ENCODE measurements around the gene DPP6. TPM values are rescaled to one million over a fixed set of nuclear protein-coding genes. Genes with fewer than 3 reads are reported as not detected.

DPP6 gene
- total and polyA plus RNA-seq, 2 of the 8 experiments (the other 6 are each of a cell fraction or from before 2014, with no cell fraction given), result 4.7 to 6.8 TPM

- H3K4ac ChIP-seq (replicated peaks; ENCODE audit: insufficient read length, low read depth, low read length), result no peak overlapping the region
- FAIRE-seq, result no peak
- H3K36me3 ChIP-seq (ENCODE audit: control insufficient read depth in 2 of 4, insufficient read depth in 4 of 4, low read length in 3 of 4), result no peaks in the 10 kb centered on the region
- no peaks in the 10 kb centered on the region for H3K27me3 ChIP-seq (replicated peaks in 1 of 4; ENCODE audit: control insufficient read depth in 3 of 4, extremely low read depth in 1 of 4, insufficient read depth in 3 of 4, low read length in 3 of 4)
- H3K79me2 ChIP-seq (ENCODE audit: control insufficient read depth in 1 of 2, insufficient read depth in 2 of 2, low read length in 2 of 2), result no peaks in the 10 kb centered on the region
- ChIA-PET POLR2A (ENCODE audit: partially characterized antibody) (no interaction called here), CTCF (ENCODE audit: partially characterized antibody) (no interaction called here)
- no peak overlapping the region for H4K91ac ChIP-seq (replicated peaks; ENCODE audit: insufficient read length, low read length)
- H4K8ac ChIP-seq (ENCODE audit: extremely low read depth, insufficient read depth, low read length), result 0 out of 2 replicates have a peak overlapping the region, but pooled peaks have one; percentile 12
- no peak overlapping the region for H3K4me3 ChIP-seq (ENCODE audit: extremely low read depth in 1 of 4, insufficient read depth in 2 of 4, low read depth in 3 of 4, low read length in 4 of 4)
- no peak overlapping the region for H2BK12ac ChIP-seq (ENCODE audit: low read depth, low read length)
- no peak for TF ChIP-seq SP4 (IDR thresholded peaks at IDR 0.05; ENCODE audit: low read length)
- TF ChIP-seq TCF12 (IDR thresholded peaks at IDR 0.05; ENCODE audit: low read depth, low read length), result no peak
- no peak for TF ChIP-seq NRF1 (IDR thresholded peaks at IDR 0.05; ENCODE audit: low read depth, low read length)
- TF ChIP-seq POU5F1 (IDR thresholded peaks at IDR 0.05; ENCODE audit: low read depth, low read length), result no peak
- TF ChIP-seq RXRA (IDR thresholded peaks at IDR 0.05; ENCODE audit: insufficient read depth, low read depth, low read length), result no peak
- TF ChIP-seq POLR2A (IDR thresholded peaks at IDR 0.05; ENCODE audit: control extremely low read depth in 1 of 2, low read depth in 2 of 2, low read length in 2 of 2), result no peak
- TF ChIP-seq CHD1 (IDR thresholded peaks at IDR 0.05; ENCODE audit: low read depth, low read length), result no peak
- no peak for TF ChIP-seq RNF2 (IDR thresholded peaks at IDR 0.05; ENCODE audit: borderline replicate concordance, low read depth, low read length, missing control alignments, poor library complexity, severe bottlenecking)
- no peak for TF ChIP-seq KDM5A (IDR thresholded peaks at IDR 0.05; ENCODE audit: low read length)
- no peak for TF ChIP-seq NANOG (IDR thresholded peaks at IDR 0.05; ENCODE audit: insufficient read depth, low read depth, low read length, poor library complexity, severe bottlenecking)
- no peak for TF ChIP-seq TBP (IDR thresholded peaks at IDR 0.05; ENCODE audit: low read depth, low read length)
- no peak for TF ChIP-seq SRF (IDR thresholded peaks at IDR 0.05; ENCODE audit: low read depth, low read length)
- no peak for TF ChIP-seq CTBP2 (IDR thresholded peaks at IDR 0.05; ENCODE audit: borderline replicate concordance, insufficient read depth, insufficient read length, low read length)
- no peak for TF ChIP-seq SIN3A (conservative IDR thresholded peaks at IDR 0.05 in 1 of 2, IDR thresholded peaks at IDR 0.05 in 1 of 2; ENCODE audit: low read depth in 1 of 2, low read length in 2 of 2)
- no peak for TF ChIP-seq POLR2AphosphoS5 (IDR thresholded peaks at IDR 0.05; ENCODE audit: low read depth, low read length)
- no peak for TF ChIP-seq SIRT6 (IDR thresholded peaks at IDR 0.05; ENCODE audit: low read length)
- no peaks in the 10 kb centered on the region for H3K9me3 ChIP-seq (ENCODE audit: insufficient read depth in 2 of 2, low read depth in 1 of 2, low read length in 1 of 2)
- H2BK5ac ChIP-seq (ENCODE audit: low read depth, low read length), result no peak overlapping the region
- H3K23me2 ChIP-seq (ENCODE audit: low read depth, low read length), result no peaks in the 10 kb centered on the region
- peaks cover 3 to 10% (median 7%) of the 10 kb centered on the region in 4 experiments; a peak in 6 of 7 replicates for H3K4me1 ChIP-seq (replicated peaks in 1 of 4; ENCODE audit: control insufficient read depth in 3 of 4, insufficient read depth in 4 of 4, low read length in 3 of 4)
- H4K5ac ChIP-seq (ENCODE audit: insufficient read length, low read depth, low read length), result no peak overlapping the region
- H3K79me1 ChIP-seq (ENCODE audit: low read depth, low read length), result no peaks in the 10 kb centered on the region
- no peaks in the 10 kb centered on the region for H4K20me1 ChIP-seq (replicated peaks in 1 of 2; ENCODE audit: control insufficient read depth in 1 of 2, insufficient read depth in 2 of 2, low read length in 2 of 2)
- H3K14ac ChIP-seq (ENCODE audit: insufficient read length), result no peak overlapping the region
- H2BK15ac ChIP-seq (ENCODE audit: low read length), result no peak overlapping the region
- no peak overlapping the region for H2BK120ac ChIP-seq (replicated peaks; ENCODE audit: low read depth, low read length)
- no peak overlapping the region for H2BK20ac ChIP-seq (ENCODE audit: low read length)
- H3K23ac ChIP-seq (ENCODE audit: insufficient read length), result no peak overlapping the region
- DNase-seq (ENCODE audit: low read depth in 1 of 2, low spot score in 2 of 2), result no peak
- no peak overlapping the region for H3K18ac ChIP-seq (ENCODE audit: extremely low read depth, low read length)
- H3K4me2 ChIP-seq (ENCODE audit: insufficient read depth in 1 of 2, low read depth in 2 of 2, low read length in 2 of 2), result no peak overlapping the region
- no peak overlapping the region for H3K27ac ChIP-seq (ENCODE audit: low read depth, low read length)
- H3K56ac ChIP-seq (replicated peaks; ENCODE audit: insufficient read length, low read depth, low read length), result no peak overlapping the region
- no peak overlapping the region for H2AFZ ChIP-seq (ENCODE audit: low read length)
- H2AK5ac ChIP-seq (ENCODE audit: low read depth, low read length), result no peak overlapping the region
- WGBS, 2 experiments (ENCODE audit: extremely low coverage in 1 of 2, insufficient coverage in 1 of 2, insufficient read length in 1 of 2, insufficient replicate concordance in 2 of 2, low coverage in 1 of 2, low lambda C conversion rate in 2 of 2, missing lambda C conversion rate in 1 of 2), result 93% methylated on average over 5 of the region's 5 CpGs; no CpG with 5 or more reads in 1 of the 2 experiments
- H3K9ac ChIP-seq (replicated peaks in 1 of 4; ENCODE audit: extremely low read depth in 1 of 4, low read depth in 3 of 4, low read length in 3 of 4), result no peak overlapping the region
These were observed 323.8 kb downstream of the DPP6 start for GRCh38 chr7:154375956-154376355.
